Loucy (cell line): ENCODE data around the gene ST6GALNAC1.

ENCODE experiments used
- H2AFZ ChIP-seq: fragments of 200-600 bp; sonication (generic); 2 replicates; pipeline ENCODE4 v1.6.0; 2016; ENCODE audit warnings: antibody characterized with exemption, mild to moderate bottlenecking, low read length, moderate library complexity
- H3F3A ChIP-seq: fragments of 200-600 bp; 2 replicates; pipeline ENCODE4 v1.6.0; 2016; ENCODE audit warnings: antibody characterized with exemption, low read depth, mild to moderate bottlenecking
- H3K27me3 ChIP-seq: fragments of 200-600 bp; sonication (generic); 2 replicates; pipeline ENCODE4 v1.6.1; 2014; ENCODE audit warnings: low read length, mild to moderate bottlenecking; ENCODE audit not compliant: insufficient read depth, poor library complexity, severe bottlenecking
- H3K36me3 ChIP-seq: fragments of 200-600 bp; sonication (generic); 2 replicates; pipeline ENCODE4 v1.6.1; 2016; ENCODE audit warnings: low read length; ENCODE audit not compliant: insufficient read depth
- H3K4me1 ChIP-seq: fragments of 200-600 bp; sonication (generic); 2 replicates; pipeline ENCODE4 v1.5.1; 2014; ENCODE audit warnings: low read length, mild to moderate bottlenecking; ENCODE audit not compliant: insufficient read depth, poor library complexity, severe bottlenecking
- H3K4me2 ChIP-seq: fragments of 200-600 bp; sonication (generic); 2 replicates; pipeline ENCODE4 v1.6.0; 2014; ENCODE audit warnings: antibody characterized with exemption, low read length, low read depth, mild to moderate bottlenecking; ENCODE audit not compliant: poor library complexity, severe bottlenecking
- H3K4me3 ChIP-seq: fragments of 200-600 bp; sonication (generic); 2 replicates; pipeline ENCODE4 v1.5.1; 2014; ENCODE audit warnings: low read length, mild to moderate bottlenecking, mixed read lengths; ENCODE audit not compliant: poor library complexity, severe bottlenecking
- H3K79me2 ChIP-seq: fragments of 200-600 bp; sonication (generic); 2 replicates; pipeline ENCODE4 v1.6.1; 2014; ENCODE audit warnings: low read length; ENCODE audit not compliant: insufficient read depth
- H3K9ac ChIP-seq: fragments of 200-600 bp; sonication (generic); 2 replicates; pipeline ENCODE4 v1.6.0; 2014; ENCODE audit warnings: mild to moderate bottlenecking, low read depth, low read length, moderate library complexity; ENCODE audit not compliant: poor library complexity, severe bottlenecking
- H3K9me2 ChIP-seq: fragments of 200-600 bp; sonication (generic); replicated peaks from 2 replicates; pipeline ENCODE4 v1.6.1; 2016; ENCODE audit warnings: low read depth, low read length, mixed read lengths
- H3K9me3 ChIP-seq: fragments of 200-600 bp; sonication (generic); 2 replicates; pipeline ENCODE4 v1.6.1; 2014; ENCODE audit warnings: mild to moderate bottlenecking, antibody characterized with exemption, low read length, low read depth; ENCODE audit not compliant: insufficient read depth
- H4K20me1 ChIP-seq: fragments of 200-600 bp; sonication (generic); 2 replicates; pipeline ENCODE4 v1.6.0; 2014; ENCODE audit warnings: antibody characterized with exemption, low read length, mild to moderate bottlenecking; ENCODE audit not compliant: insufficient read depth, poor library complexity, severe bottlenecking
- EZH2phosphoT487 ChIP-seq: fragments of 200-600 bp; IDR thresholded peaks from 2 replicates; pipeline ENCODE4 v1.6.1; 2018; ENCODE audit warnings: antibody characterized with exemption, mild to moderate bottlenecking, moderate library complexity, borderline replicate concordance
- TF ChIP-seq, protein P1 (sequence below): fragments of 200-600 bp; sonication (generic); conservative IDR thresholded peaks from 2 replicates; pipeline ENCODE4 v1.5.1; 2014; ENCODE audit warnings: mild to moderate bottlenecking, antibody characterized with exemption, low read length

The ST6GALNAC1 gene

DNA sequence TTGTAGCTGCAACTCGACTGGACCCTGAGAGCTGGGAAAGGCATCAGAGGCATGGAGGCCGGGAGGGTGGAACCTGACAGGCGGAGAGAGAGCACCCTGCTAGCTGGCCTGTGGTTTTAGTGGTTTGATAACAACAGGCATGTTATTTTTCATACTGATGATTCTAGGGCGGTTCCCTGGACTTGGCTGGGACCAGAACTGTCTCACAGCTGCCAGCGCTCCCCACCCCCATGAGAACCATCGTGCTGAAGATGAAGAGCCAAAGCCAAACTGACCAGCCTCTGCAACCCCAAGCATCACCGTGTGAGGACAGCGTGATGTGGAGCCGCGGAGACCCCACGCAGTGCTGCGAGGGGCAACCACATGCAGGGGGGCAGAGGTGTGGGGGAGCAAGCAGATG, 38.7 kb upstream of the ST6GALNAC1 start:
- Histone ChIP-seq H3K79me2 (no peaks in the 10 kb centered on the region), H3K9me3 (no peaks in the 10 kb centered on the region), H2AFZ (no peak overlapping the region), H3K4me2 (peak overlapping the region; percentile 21), H3K9me2 (no peaks in the 10 kb centered on the region), H3K36me3 (no peaks in the 10 kb centered on the region), H4K20me1 (no peaks in the 10 kb centered on the region), H3K27me3 (no peaks in the 10 kb centered on the region), H3K9ac (peak overlapping the region; percentile 47), H3F3A (peaks cover 6% of the 10 kb centered on the region; the same call in 1 of the 2 replicates), H3K4me1 (peaks cover 48% of the 10 kb centered on the region), H3K4me3 (no peak overlapping the region)
- no peak for TF ChIP-seq EZH2phosphoT487
- TF ChIP-seq, protein P1, sequence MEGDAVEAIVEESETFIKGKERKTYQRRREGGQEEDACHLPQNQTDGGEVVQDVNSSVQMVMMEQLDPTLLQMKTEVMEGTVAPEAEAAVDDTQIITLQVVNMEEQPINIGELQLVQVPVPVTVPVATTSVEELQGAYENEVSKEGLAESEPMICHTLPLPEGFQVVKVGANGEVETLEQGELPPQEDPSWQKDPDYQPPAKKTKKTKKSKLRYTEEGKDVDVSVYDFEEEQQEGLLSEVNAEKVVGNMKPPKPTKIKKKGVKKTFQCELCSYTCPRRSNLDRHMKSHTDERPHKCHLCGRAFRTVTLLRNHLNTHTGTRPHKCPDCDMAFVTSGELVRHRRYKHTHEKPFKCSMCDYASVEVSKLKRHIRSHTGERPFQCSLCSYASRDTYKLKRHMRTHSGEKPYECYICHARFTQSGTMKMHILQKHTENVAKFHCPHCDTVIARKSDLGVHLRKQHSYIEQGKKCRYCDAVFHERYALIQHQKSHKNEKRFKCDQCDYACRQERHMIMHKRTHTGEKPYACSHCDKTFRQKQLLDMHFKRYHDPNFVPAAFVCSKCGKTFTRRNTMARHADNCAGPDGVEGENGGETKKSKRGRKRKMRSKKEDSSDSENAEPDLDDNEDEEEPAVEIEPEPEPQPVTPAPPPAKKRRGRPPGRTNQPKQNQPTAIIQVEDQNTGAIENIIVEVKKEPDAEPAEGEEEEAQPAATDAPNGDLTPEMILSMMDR = no peak

DNA sequence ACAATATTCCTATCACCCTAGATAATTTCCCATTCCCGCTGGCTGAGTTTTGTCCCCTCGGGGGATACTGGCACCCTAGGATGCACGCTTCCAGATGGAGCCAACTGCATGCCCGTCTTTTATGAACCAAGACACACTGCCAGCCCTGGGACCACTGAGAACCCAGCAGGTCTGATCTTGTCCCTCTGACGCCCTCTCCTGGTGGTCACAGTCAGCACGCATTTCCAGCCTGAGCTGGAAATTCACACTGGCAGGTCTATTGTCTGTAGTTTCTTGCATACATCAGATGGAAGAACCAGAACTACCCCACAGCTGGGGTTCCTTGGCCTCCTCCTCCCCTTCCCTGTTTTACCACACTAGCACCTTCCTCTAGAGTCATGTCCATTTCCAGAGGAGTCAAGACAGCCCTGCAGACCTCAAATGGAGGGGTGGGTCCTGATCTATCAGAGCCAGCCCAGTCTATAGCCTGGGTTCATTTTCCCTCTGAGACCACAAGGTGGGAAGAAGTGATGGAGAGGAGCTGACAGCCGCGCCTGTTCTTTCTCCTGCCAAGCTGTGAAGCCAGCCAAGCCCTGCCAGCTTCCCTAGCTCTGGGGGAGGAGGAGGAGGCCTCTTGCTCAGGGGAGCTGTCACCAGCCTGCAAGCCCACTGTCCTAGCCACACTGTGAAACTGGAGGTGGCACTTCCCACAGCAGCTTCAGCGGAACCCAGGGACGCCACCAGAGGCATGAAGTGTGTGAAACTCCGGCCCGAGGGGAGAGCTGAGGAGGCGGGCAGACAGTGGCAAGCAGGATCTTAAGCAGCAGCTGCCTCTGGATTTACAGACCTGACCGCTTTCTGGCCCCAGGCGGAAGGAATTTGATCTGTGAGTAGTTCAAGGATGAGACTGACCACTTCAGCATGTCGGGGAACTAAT, 37.9 kb upstream of the ST6GALNAC1 start:
- H2AFZ ChIP-seq = no peak overlapping the region
- no peaks in the 10 kb centered on the region for H3K36me3 ChIP-seq
- H3K9me3 ChIP-seq = no peaks in the 10 kb centered on the region
- peak overlapping the region; percentile 47 for H3K9ac ChIP-seq
- H3K4me3 ChIP-seq = no peak overlapping the region
- no peaks in the 10 kb centered on the region for H4K20me1 ChIP-seq
- H3K27me3 ChIP-seq = no peaks in the 10 kb centered on the region
- TF ChIP-seq, protein P1 = peak; percentile 98
- TF ChIP-seq EZH2phosphoT487 = no peak
- no peaks in the 10 kb centered on the region for H3K79me2 ChIP-seq
- H3K4me2 ChIP-seq = no peak overlapping the region
- peaks cover 6% of the 10 kb centered on the region; the same call in 1 of the 2 replicates for H3F3A ChIP-seq
- H3K4me1 ChIP-seq = peaks cover 51% of the 10 kb centered on the region
- H3K9me2 ChIP-seq = no peaks in the 10 kb centered on the region

DNA sequence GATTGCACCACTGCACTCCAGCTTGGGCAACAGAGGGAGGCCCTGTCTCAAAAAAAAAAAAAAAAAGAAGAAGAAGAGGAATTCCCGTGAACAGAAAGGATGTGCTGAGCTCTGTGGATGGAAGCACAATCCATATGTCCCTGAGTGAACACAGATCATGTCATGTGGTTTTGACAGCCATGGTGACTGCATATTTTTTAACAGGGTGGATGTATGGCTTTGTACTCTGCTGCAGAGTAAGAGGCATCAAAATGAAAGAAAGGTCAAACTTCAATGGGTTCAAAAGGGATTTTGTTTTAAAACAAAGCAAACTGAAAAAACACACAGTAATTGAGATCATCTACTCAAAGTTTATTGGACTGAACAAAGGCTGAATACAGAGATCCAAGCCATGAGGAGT, 35.7 kb upstream of the ST6GALNAC1 start:
- H3K4me3 ChIP-seq = no peak overlapping the region
- peak overlapping the region; percentile 74 for H3K4me2 ChIP-seq
- no peaks in the 10 kb centered on the region for H3K9me3 ChIP-seq
- no peak for TF ChIP-seq EZH2phosphoT487
- no peaks in the 10 kb centered on the region for H3K27me3 ChIP-seq
- H3K9me2 ChIP-seq = no peaks in the 10 kb centered on the region
- H3K9ac ChIP-seq = peak overlapping the region; percentile 69
- no peaks in the 10 kb centered on the region for H4K20me1 ChIP-seq
- 0 out of 2 replicates have a peak, but pooled peaks cover 3% of the 10 kb centered on the region for H3K79me2 ChIP-seq
- peaks cover 51% of the 10 kb centered on the region for H3K4me1 ChIP-seq
- H2AFZ ChIP-seq = no peak overlapping the region
- peaks cover 6% of the 10 kb centered on the region; the same call in 1 of the 2 replicates for H3F3A ChIP-seq
- H3K36me3 ChIP-seq = no peaks in the 10 kb centered on the region
